Spleen (tissue), 11 donors: Measurements from ENCODE around the gene FAM136A. TPM values are rescaled to one million over a fixed set of nuclear protein-coding genes. Genes with fewer than 3 reads are reported as not detected.

Source experiments
- DNase-seq: peaks from one replicate; pipeline ENCODE4 v3.0.0-alpha.2; 2020
- H3K27ac ChIP-seq, 8 donors: fragments of 200-600 bp; sonication (generic) in 7 of 8; 1 replicate in 4 of 8; 2 replicates in 4 of 8; pipeline versions ENCODE4 v1.5.0 to v1.8.0; 2016 to 2021; ENCODE audit warnings: inconsistent platforms in 4 of 8, mild to moderate bottlenecking in 4 of 8, moderate library complexity in 1 of 8
- H3K27me3 ChIP-seq, 7 donors: fragments of 200-600 bp; sonication (generic) in 6 of 7; replicated peaks in 1 of 7; 1 replicate in 4 of 7; 2 replicates in 3 of 7; pipeline versions ENCODE4 v1.5.0 to v1.8.0; 2016 to 2021; ENCODE audit warnings: inconsistent platforms in 3 of 7, mild to moderate bottlenecking in 1 of 7
- H3K36me3 ChIP-seq, 6 donors: fragments of 200-600 bp; sonication (generic) in 5 of 6; 1 replicate in 4 of 6; 2 replicates in 2 of 6; pipeline versions ENCODE4 v1.5.0 to v1.8.0; 2016 to 2021; ENCODE audit warnings: inconsistent platforms in 2 of 6
- H3K4me1 ChIP-seq, 6 donors: fragments of 200-600 bp; sonication (generic) in 5 of 6; 1 replicate in 3 of 6; 2 replicates in 3 of 6; pipeline versions ENCODE4 v1.5.0 to v1.8.0; 2016 to 2021; ENCODE audit warnings: inconsistent platforms in 3 of 6
- H3K4me3 ChIP-seq, 8 donors: fragments of 200-600 bp; sonication (generic) in 7 of 8; 1 replicate in 4 of 8; 2 replicates in 4 of 8; pipeline versions ENCODE4 v1.5.0 to v1.8.0; 2016 to 2021; ENCODE audit warnings: inconsistent platforms in 4 of 8, mild to moderate bottlenecking in 4 of 8, moderate library complexity in 2 of 8
- H3K9me3 ChIP-seq, 8 donors: fragments of 200-600 bp; sonication (generic) in 7 of 8; 1 replicate in 4 of 8; 2 replicates in 4 of 8; pipeline versions ENCODE4 v1.5.0 to v1.8.0; 2016 to 2021; ENCODE audit warnings: inconsistent platforms in 4 of 8
- CTCF ChIP-seq, 11 experiments: fragments of 200-600 bp in 7 of 11; fragments of 450-650 bp in 4 of 11; sonication (generic) in 4 of 11; IDR thresholded peaks in 8 of 11; conservative IDR thresholded peaks in 3 of 11; 1 replicate in 7 of 11; 2 replicates in 4 of 11; pipeline versions ENCODE4 v1.4.0 to v1.8.0; 2016 to 2021; ENCODE audit warnings: antibody characterized with exemption in 11 of 11, inconsistent platforms in 4 of 11, mild to moderate bottlenecking in 1 of 11
- POLR2A ChIP-seq, 3 donors: fragments of 450-650 bp; IDR thresholded peaks; one replicate each; pipeline ENCODE4 v1.5.1; 2017; ENCODE audit warnings: antibody characterized with exemption in 3 of 3, mild to moderate bottlenecking in 1 of 3
- POLR2AphosphoS5 ChIP-seq, 3 donors: sonication (generic); formaldehyde crosslinking; IDR thresholded peaks; one replicate each; pipeline ENCODE4 v1.5.1; 2017; ENCODE audit warnings: antibody characterized with exemption in 3 of 3
- WGBS, 5 donors: extraction: QIAGEN DNeasy Blood & Tissue Kit in 3 of 5; methylation state at CpG; one replicate each; pipeline versions ENCODE4 v1.1.5 to v1.1.7; 2013 to 2018; 5-methylcytosine and 5-hydroxymethylcytosine counted together
- intact Hi-C: fragments of 100-400 bp; cut with DNase I; formaldehyde crosslinking; loops from one replicate; pipeline ENCODE4 v1.15.0; 2023; ENCODE audit warnings: low total_unique reads
- polyA plus RNA-seq, 3 donors: library from polyadenylated mRNA; stranded (reverse); fragments of 200-250 nt; gene quantifications; one replicate each; pipeline ENCODE4 v1.2.1, GENCODE V29; 2013
- total RNA-seq, 7 donors: library from RNA; depleted of rRNA in 3 of 7; stranded (reverse); fragments of >200 nt in 3 of 7; fragmentation: NEBNext Ultra II Directional in 4 of 7; extraction: Animal tissue kit (Norgen Biotek cat#: 25700) in 4 of 7; gene quantifications; one replicate each; pipeline versions ENCODE4 v1.1.0 to v1.2.1, GENCODE V29; 2016 to 2021
- donor health status: healthy with polysubstance abuse.
- donor health status: DM: no; HTN: no; CAD: no; lungs with moderate emphysema.
- donor health status: DM: no; HTN: no; CAD: no.
- donor health status: Bipolar disorder and iron deficiency.
- donor health status: healthy.
- donor health status: DM: no; HTN: no; CAD: no.
- donor health status: DM: yes; HTN: yes; CAD: no.

Gene FAM136A
- total and polyA plus RNA-seq, 10 donors = 21.0 to 39.4 (median 27.4) TPM

- no peak for DNase-seq
- intact Hi-C loops = no loop called here
- Histone ChIP-seq H3K27me3 (peaks cover 0 to 10% (median 0%) of the 10 kb centered on the region in 7 donors), H3K27ac (no peak overlapping the region), H3K9me3 (no peaks in the 10 kb centered on the region), H3K4me1 (no peaks in the 10 kb centered on the region), H3K36me3 (no peaks in the 10 kb centered on the region), H3K4me3 (no peak overlapping the region)
- TF ChIP-seq CTCF (IDR thresholded peaks at IDR 0.05 in 8 of 11, conservative IDR thresholded peaks at IDR 0.05 in 3 of 11) = no peak
- no peak for TF ChIP-seq POLR2AphosphoS5 (IDR thresholded peaks at IDR 0.05)
- TF ChIP-seq POLR2A (IDR thresholded peaks at IDR 0.05) = no peak
- WGBS, 5 donors = 19 to 43% (median 35%) methylated on average over 1 of the region's 1 CpG
Observed at GRCh38 chr2:70312560-70312959, 10.7 kb upstream of the FAM136A start.

- no peak overlapping the region for H3K27ac ChIP-seq
- 86 to 100% (median 90%) methylated on average over 3 of the region's 3 CpGs for WGBS, 5 donors
- H3K9me3 ChIP-seq = no peaks in the 10 kb centered on the region
- H3K4me3 ChIP-seq = no peak overlapping the region
- H3K36me3 ChIP-seq = no peaks in the 10 kb centered on the region
- intact Hi-C loops = no loop called here
- H3K4me1 ChIP-seq = no peaks in the 10 kb centered on the region
- H3K27me3 ChIP-seq = peaks cover 0 to 10% (median 0%) of the 10 kb centered on the region in 7 donors
- no peak for TF ChIP-seq POLR2A (IDR thresholded peaks at IDR 0.05)
- TF ChIP-seq POLR2AphosphoS5 (IDR thresholded peaks at IDR 0.05) = no peak
- TF ChIP-seq CTCF (IDR thresholded peaks at IDR 0.05 in 8 of 11, conservative IDR thresholded peaks at IDR 0.05 in 3 of 11) = no peak
- DNase-seq = no peak
Observed at GRCh38 chr2:70310899-70311298, 9.0 kb upstream of the FAM136A start.

GRCh38 chr2:70305531-70305930 lies 3.7 kb upstream of the FAM136A start:
- 57 to 69% (median 61%) methylated on average over 3 of the region's 3 CpGs for WGBS, 5 donors
- Histone ChIP-seq H3K4me3 (no peak overlapping the region), H3K9me3 (no peaks in the 10 kb centered on the region), H3K27ac (no peak overlapping the region), H3K4me1 (peaks cover 0 to 28% (median 21%) of the 10 kb centered on the region in 6 donors), H3K27me3 (peaks cover 0 to 4% (median 0%) of the 10 kb centered on the region in 7 donors), H3K36me3 (peaks cover 0 to 3% (median 0%) of the 10 kb centered on the region in 6 donors)
- TF ChIP-seq POLR2AphosphoS5 (IDR thresholded peaks at IDR 0.05) = no peak
- TF ChIP-seq CTCF (IDR thresholded peaks at IDR 0.05 in 8 of 11, conservative IDR thresholded peaks at IDR 0.05 in 3 of 11) = no peak
- no peak for TF ChIP-seq POLR2A (IDR thresholded peaks at IDR 0.05)
- intact Hi-C loops = loop anchor here (10.0 kb wide), 1 partner anchor 581 kb away; no protein-coding TSS in a partner anchor
- no peak for DNase-seq

GRCh38 chr2:70304498-70304897 lies 2.6 kb upstream of the FAM136A start:
- WGBS, 5 donors = 64 to 71% (median 69%) methylated on average over 4 of the region's 4 CpGs
- Histone ChIP-seq H3K27ac (no peak overlapping the region), H3K27me3 (no peaks in the 10 kb centered on the region), H3K36me3 (peaks cover 0 to 13% (median 8%) of the 10 kb centered on the region in 6 donors), H3K4me3 (no peak overlapping the region), H3K9me3 (no peaks in the 10 kb centered on the region), H3K4me1 (peaks cover 0 to 36% (median 22%) of the 10 kb centered on the region in 6 donors)
- intact Hi-C loops = loop anchor here (5.0 to 10.0 kb wide), 2 partner anchors 392 to 580 kb away; no protein-coding TSS in a partner anchor
- TF ChIP-seq CTCF (IDR thresholded peaks at IDR 0.05 in 8 of 11, conservative IDR thresholded peaks at IDR 0.05 in 3 of 11) (no peak), POLR2AphosphoS5 (IDR thresholded peaks at IDR 0.05) (no peak), POLR2A (IDR thresholded peaks at IDR 0.05) (no peak)
- no peak for DNase-seq
